Sigmoid colon (tissue), 7 donors: ENCODE measurements around the gene FOXD4L1. TPM values are rescaled to one million over a fixed set of nuclear protein-coding genes. Genes with fewer than 3 reads are reported as not detected.
"Not testable (repeated sequence)": the region's sequence is repeated elsewhere in the genome, so short reads cannot be mapped to it uniquely, and the experiment has no call there.

Experiments used
- DNase-seq: peaks from one replicate; pipeline ENCODE4 v3.0.0-alpha.2; 2019
- H3K27ac ChIP-seq, 4 donors: fragments of 200-600 bp; sonication (generic); one replicate each; pipeline ENCODE4 v1.5.1; 2016 to 2019; ENCODE audit warnings: mild to moderate bottlenecking in 1 of 4
- H3K27me3 ChIP-seq, 3 donors: fragments of 200-600 bp; sonication (generic); one replicate each; pipeline ENCODE4 v1.5.1; 2019; ENCODE audit warnings: mild to moderate bottlenecking in 1 of 3
- H3K36me3 ChIP-seq, 4 donors: fragments of 200-600 bp; sonication (generic); one replicate each; pipeline ENCODE4 v1.5.1; 2016 to 2019
- H3K4me1 ChIP-seq, 4 donors: fragments of 200-600 bp; sonication (generic); one replicate each; pipeline ENCODE4 v1.5.1; 2017 to 2019
- H3K4me3 ChIP-seq, 4 donors: fragments of 200-600 bp; sonication (generic); one replicate each; pipeline ENCODE4 v1.5.1; 2017 to 2019; ENCODE audit warnings: mild to moderate bottlenecking in 2 of 4, moderate library complexity in 1 of 4
- H3K9me3 ChIP-seq, 4 donors: fragments of 200-600 bp in 3 of 4; sonication (generic) in 3 of 4; one replicate each; pipeline versions ENCODE4 v1.5.1 to v1.6.1; 2013 to 2019
- WGBS, 2 donors: extraction: QIAGEN DNeasy Blood & Tissue Kit; methylation state at CpG; one replicate each; pipeline ENCODE4 v1.1.7; 2013; 5-methylcytosine and 5-hydroxymethylcytosine counted together
- intact Hi-C: fragments of 100-400 bp; cut with DNase I; formaldehyde crosslinking; loops from one replicate; pipeline ENCODE4 v1.15.1; 2023
- polyA plus RNA-seq, 3 donors: library from polyadenylated mRNA; stranded (reverse); fragments of 200-250 nt; gene quantifications; one replicate each; pipeline ENCODE4 v1.2.3, GENCODE V29; 2013
- total RNA-seq, 4 donors: library from RNA; depleted of rRNA; stranded (reverse); fragments of >200 nt; gene quantifications; one replicate each; pipeline ENCODE4 v1.1.0, GENCODE V29; 2016
- donor health status: healthy with polysubstance abuse.
- donor health status: Bipolar disorder and iron deficiency.
- donor health status: healthy.

FOXD4L1 gene
- 1 to 10 TPM in 1 of 4 donors, under 1 TPM in 2, not detected in 1; 0.14 to 1.1 (median 0.36) TPM for total RNA-seq
- polyA plus RNA-seq, result under 1 TPM in 1 of 3 donors, not detected in 2; 0.06 TPM

- H3K36me3 ChIP-seq, H3K27ac ChIP-seq, H3K9me3 ChIP-seq, intact Hi-C loops, DNase-seq, H3K4me3 ChIP-seq: not testable (repeated sequence)
- peaks cover 0 to 43% (median 31%) of the 10 kb centered on the region in 3 donors for H3K27me3 ChIP-seq
- H3K4me1 ChIP-seq, result peaks cover 0 to 14% (median 6%) of the 10 kb centered on the region in 4 donors
- 68 to 72% methylated on average over 2 to 3 of the region's 4 CpGs for WGBS, 2 donors
Observed at GRCh38 chr2:113498365-113498764, at the start of gene FOXD4L1. FOXD4L1 (plus strand) TSS chr2:113498665; CDS start chr2:113499257, 592 bp downstream.

- H3K9me3 ChIP-seq, H3K4me3 ChIP-seq, intact Hi-C loops, H3K27me3 ChIP-seq, H3K36me3 ChIP-seq, DNase-seq, H3K4me1 ChIP-seq, H3K27ac ChIP-seq: not testable (repeated sequence)
Observed at GRCh38 chr2:113465770-113466169, 32.7 kb upstream of the FOXD4L1 start.

GRCh38 chr2:113476688-113477368 lies 21.6 kb upstream of the FOXD4L1 start:
- DNase-seq, H3K9me3 ChIP-seq, intact Hi-C loops, H3K27me3 ChIP-seq, H3K36me3 ChIP-seq, H3K4me3 ChIP-seq, H3K27ac ChIP-seq, H3K4me1 ChIP-seq: not testable (repeated sequence)
- WGBS, 2 donors, result 92 to 93% methylated on average over 17 to 18 of the region's 24 CpGs

GRCh38 chr2:113496527-113496926 lies 1.9 kb upstream of the FOXD4L1 start:
- DNase-seq, H3K4me1 ChIP-seq, H3K36me3 ChIP-seq, H3K27ac ChIP-seq, H3K9me3 ChIP-seq, H3K4me3 ChIP-seq, intact Hi-C loops: not testable (repeated sequence)
- H3K27me3 ChIP-seq, result peaks cover 0 to 27% (median 16%) of the 10 kb centered on the region in 3 donors
- 97% methylated on average over 13 of the region's 13 CpGs; no CpG with 5 or more reads in 1 of the 2 donors for WGBS, 2 donors

GRCh38 chr2:113499019-113499885 lies 787 bp downstream of the FOXD4L1 start:
- H3K4me3 ChIP-seq, H3K36me3 ChIP-seq, intact Hi-C loops, H3K9me3 ChIP-seq, H3K27ac ChIP-seq, DNase-seq: not testable (repeated sequence)
- Histone ChIP-seq H3K27me3 (peaks cover 0 to 52% (median 40%) of the 10 kb centered on the region in 3 donors), H3K4me1 (peaks cover 0 to 22% (median 9%) of the 10 kb centered on the region in 4 donors)
- WGBS, 2 donors, result 4 to 5% methylated on average over 30 to 62 of the region's 62 CpGs

GRCh38 chr2:113499886-113500722 lies 1.6 kb downstream of the FOXD4L1 start:
- 1 to 2% methylated on average over 11 to 54 of the region's 56 CpGs for WGBS, 2 donors
- H3K9me3 ChIP-seq, H3K4me3 ChIP-seq, H3K27ac ChIP-seq, H3K36me3 ChIP-seq, intact Hi-C loops, DNase-seq: not testable (repeated sequence)
- Histone ChIP-seq H3K27me3 (peaks cover under 1 to 55% (median 42%) of the 10 kb centered on the region in 3 donors), H3K4me1 (peaks cover 0 to 22% (median 9%) of the 10 kb centered on the region in 4 donors)

GRCh38 chr2:113500723-113501038 lies 2.2 kb downstream of the FOXD4L1 start:
- H3K27ac ChIP-seq, H3K4me3 ChIP-seq, DNase-seq, H3K36me3 ChIP-seq, H3K9me3 ChIP-seq, intact Hi-C loops: not testable (repeated sequence)
- WGBS, 2 donors, result 6 to 45% methylated on average over 2 to 8 of the region's 8 CpGs
- Histone ChIP-seq H3K4me1 (peaks cover 0 to 22% (median 9%) of the 10 kb centered on the region in 4 donors), H3K27me3 (peaks cover 3 to 61% (median 42%) of the 10 kb centered on the region in 3 donors)
